ENCODE measurements around the gene NR1H2. TPM values are rescaled to one million over a fixed set of nuclear protein-coding genes. Genes with fewer than 3 reads are reported as not detected.
A peak's percentile ranks its signal among the peaks of the same experiment; 100 is the strongest.

Gene NR1H2
- total and polyA plus RNA-seq, 10 of the 15 experiments (the other 5 are each of a cell fraction or from before 2014, with no cell fraction given): 0.05 to 54.2 (median 35.1) TPM

GRCh38 chr19:50333235-50333736 is 43.0 kb upstream of the NR1H2 start (continued):
- TF ChIP-seq ZBTB40 (IDR thresholded peaks at IDR 0.05; ENCODE audit: borderline replicate concordance) (no peak), RUNX3 (IDR thresholded peaks at IDR 0.05; ENCODE audit: low read length) (peak; percentile 91), SPI1 (IDR thresholded peaks at IDR 0.05; ENCODE audit: borderline replicate concordance, insufficient read depth, low read depth, low read length) (peak; percentile 59; the same call in 1 of the 2 replicates), TCF3 (IDR thresholded peaks at IDR 0.05; ENCODE audit: borderline replicate concordance, insufficient read depth, low read depth, low read length) (peak; percentile 83), SUPT20H (IDR thresholded peaks at IDR 0.05; ENCODE audit: borderline replicate concordance, control insufficient read depth, low read depth, low read length) (no peak), NFYB (IDR thresholded peaks at IDR 0.05; ENCODE audit: insufficient read depth, low read depth, low read length) (no peak), LARP7 (IDR thresholded peaks at IDR 0.05) (peak; percentile 40; the same call in 1 of the 2 replicates), E2F8 (IDR thresholded peaks at IDR 0.05; ENCODE audit: low read depth, partially characterized antibody) (no peak), IRF4 (IDR thresholded peaks at IDR 0.05; ENCODE audit: low read depth, low read length) (peak; percentile 38; the same call in 1 of the 2 replicates), JUND (IDR thresholded peaks at IDR 0.05; ENCODE audit: low read depth, low read length) (no peak), ZNF217 (IDR thresholded peaks at IDR 0.05) (peak; percentile 59; the same call in 1 of the 2 replicates), CHD2 (IDR thresholded peaks at IDR 0.05; ENCODE audit: borderline replicate concordance, low read depth, low read length) (peak; percentile 80), RAD51 (IDR thresholded peaks at IDR 0.05) (no peak), SMAD1 (IDR thresholded peaks at IDR 0.05; ENCODE audit: low read depth, partially characterized antibody) (no peak), TARDBP (IDR thresholded peaks at IDR 0.05; ENCODE audit: borderline replicate concordance) (peak; percentile 85; the same call in 1 of the 2 replicates), TCF7 (IDR thresholded peaks at IDR 0.05; ENCODE audit: borderline replicate concordance) (no peak), FOXK2 (IDR thresholded peaks at IDR 0.05) (no peak), ASH2L (IDR thresholded peaks at IDR 0.05; ENCODE audit: borderline replicate concordance, low read depth) (no peak), BCL11A (IDR thresholded peaks at IDR 0.05; ENCODE audit: low read depth, low read length) (no peak), STAT3 (IDR thresholded peaks at IDR 0.05; ENCODE audit: low read depth, low read length) (no peak), DPF2 (IDR thresholded peaks at IDR 0.05) (peak; percentile 49), PAX5 (IDR thresholded peaks at IDR 0.05; ENCODE audit: borderline replicate concordance, low read depth, low read length) (peak; percentile 82), ELK1 (IDR thresholded peaks at IDR 0.05; ENCODE audit: low read depth, low read length) (no peak)

All from GM12878 (cell line).